Measurements from ENCODE around the gene NVL.
"Not testable (repeated sequence)": the region's sequence is repeated elsewhere in the genome, so short reads cannot be mapped to it uniquely, and the experiment has no call there.

Gene NVL

DNA sequence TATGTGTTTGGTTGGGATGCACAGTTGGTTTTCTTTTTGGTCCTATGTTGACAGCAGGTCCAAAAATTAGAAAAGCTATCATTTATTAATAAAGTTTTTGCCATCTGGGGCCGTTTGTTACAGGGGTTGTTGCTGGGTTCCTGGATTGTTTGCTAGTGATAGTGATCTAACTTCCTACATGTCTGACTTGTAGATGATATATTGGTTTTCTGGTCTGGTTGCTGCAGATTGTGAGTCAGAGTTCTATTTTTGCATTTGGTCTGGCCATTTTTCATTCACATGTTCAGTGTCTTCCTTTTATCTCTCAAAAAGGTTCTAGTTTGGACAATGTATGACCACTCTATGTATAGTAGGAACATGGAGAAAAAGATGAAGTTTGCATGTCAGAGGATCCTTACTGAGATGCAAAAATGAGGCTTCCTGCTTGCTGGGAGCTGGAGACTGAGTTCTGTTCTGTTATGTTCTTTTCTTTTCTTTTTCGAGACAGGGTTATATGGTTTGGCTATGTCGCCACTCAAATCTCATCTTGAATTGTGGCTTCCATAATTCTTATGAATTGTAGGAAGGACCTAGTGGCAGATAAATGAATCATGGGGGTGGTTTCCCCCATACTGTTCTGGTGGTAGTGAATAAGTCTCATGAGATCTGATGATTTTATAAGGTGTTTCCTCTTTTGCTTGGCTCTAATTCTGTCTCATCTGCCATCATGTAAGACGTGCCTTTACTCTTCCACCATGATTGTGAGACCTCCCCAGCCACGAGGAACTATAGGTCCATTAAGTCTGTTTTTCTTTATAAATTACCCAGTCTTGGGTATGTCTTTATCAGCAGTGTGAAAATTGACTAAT lies 4.2 kb upstream of the NVL start:
- no peak for DNase-seq

DNA sequence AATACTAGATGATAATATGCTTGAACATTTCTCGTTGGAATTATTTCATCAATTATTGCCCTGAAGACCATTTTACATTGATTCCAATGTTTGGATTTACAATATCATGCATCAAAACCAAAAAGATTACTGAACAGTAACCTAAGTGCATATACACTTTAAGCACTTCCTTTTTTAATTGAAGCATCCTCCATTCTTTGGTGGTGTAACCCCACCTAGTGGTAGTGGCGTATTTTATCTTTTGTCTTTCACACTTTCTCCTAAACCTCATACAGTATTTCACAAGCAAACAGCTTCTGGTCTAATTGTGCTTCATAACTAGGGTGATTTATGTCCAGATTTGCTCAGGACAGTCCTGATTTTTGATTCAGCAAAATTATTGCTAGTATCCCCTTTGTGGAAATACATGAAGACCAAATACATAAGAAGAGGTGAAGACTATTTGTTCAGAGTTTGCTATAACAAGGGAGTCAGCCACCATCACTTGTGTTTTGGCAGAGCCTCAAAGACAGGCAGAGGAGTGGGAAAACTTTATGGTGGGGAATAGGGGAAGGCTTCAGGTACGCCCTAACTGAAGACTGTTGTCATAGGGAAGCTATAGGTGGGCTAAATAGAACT lies 3.4 kb upstream of the NVL start:
- DNase-seq: peak; percentile 62

DNA sequence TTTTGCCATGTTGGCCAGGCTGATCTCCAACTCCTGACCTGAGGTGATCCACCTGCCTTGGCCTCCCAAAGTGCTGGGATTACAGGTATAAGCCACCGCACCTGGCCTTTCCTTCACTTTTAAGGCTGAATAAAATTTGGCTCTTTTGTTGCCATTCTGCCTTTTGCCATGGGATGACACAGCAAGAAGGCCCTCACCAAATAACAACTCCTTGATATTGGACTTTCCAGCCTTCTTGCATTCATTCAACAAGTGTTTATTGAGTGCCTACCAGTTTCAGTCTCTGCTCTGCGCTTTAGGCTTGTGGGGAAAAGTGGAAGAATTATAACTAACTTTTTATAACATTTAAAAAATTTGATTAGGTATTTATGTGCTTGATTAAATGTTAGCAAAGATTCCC lies 1.9 kb upstream of the NVL start:
- DNase-seq: no peak

DNA sequence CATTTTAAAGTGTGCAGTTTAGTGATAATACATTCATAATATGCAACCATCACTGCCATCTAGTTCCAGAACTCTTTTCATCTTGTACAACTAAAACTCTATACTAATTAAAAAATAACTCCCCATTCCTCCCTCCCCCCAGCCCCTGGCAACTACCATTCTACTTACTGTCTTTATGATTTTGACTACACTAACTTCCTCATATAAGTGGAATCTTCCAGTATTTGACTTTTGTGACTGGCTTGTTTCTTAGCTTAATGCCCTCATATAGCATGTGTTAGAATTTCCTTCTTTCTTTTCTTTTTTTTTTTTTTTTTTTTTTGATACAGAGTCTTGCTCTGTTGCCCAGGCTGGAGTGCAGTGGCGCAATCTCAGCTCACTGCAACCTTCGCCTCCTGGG lies 1.4 kb upstream of the NVL start:
- no peak for DNase-seq

DNA sequence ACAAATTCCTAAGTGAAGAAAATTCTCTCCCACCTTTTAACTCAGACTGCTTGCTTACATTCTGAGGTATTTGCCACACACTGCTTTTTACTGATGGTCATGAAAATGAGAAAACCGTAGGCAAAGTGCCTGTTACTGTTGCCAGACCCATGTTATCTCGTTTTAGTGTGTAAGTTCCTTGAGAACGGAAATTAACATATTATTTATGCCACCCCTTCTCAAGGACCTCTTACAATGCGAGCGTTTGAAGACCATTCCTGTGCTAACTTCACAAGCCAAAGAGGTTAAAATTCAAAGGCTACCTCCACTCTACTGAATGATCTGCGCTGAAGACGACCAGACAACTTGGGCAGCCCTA lies 509 bp downstream of the NVL start:
- DNase-seq: no peak

DNA sequence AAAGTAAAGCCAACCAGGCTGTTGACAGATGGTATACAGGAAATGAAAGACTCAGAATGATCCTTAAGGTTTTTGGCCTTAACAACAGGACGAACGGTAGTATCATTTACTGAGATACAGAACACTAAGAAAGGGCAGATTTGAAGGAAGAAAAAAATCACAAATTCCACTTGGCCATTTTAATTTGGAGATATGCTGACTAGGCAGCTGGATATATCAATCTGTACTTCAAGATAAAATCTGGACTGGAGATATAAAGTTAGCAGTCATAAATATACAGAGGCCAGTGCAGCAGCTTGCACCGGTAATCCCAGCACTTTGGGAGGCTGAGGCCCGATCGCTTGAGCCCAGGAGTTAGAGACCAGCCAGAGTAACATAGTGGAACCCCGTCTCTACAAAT lies 1.3 kb downstream of the NVL start:
- DNase-seq: no peak

DNA sequence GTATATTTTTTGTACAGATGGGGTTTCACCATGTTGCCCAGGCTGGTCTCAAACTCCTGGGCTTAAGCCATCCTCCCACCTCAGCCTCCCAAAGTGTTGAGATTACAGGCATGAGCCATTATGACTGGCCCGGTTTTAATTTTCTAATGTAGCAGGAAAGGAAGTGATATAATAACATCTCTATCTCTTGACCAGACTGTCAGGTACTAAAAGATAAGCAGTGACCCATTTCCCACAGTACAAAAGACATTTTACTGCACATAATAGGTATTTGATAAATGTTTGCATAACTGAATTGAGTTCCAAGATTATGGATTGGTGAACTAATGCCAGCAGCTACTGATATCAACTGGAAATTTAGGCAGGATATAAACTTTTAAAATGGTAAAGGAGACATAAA lies 4.0 kb downstream of the NVL start:
- no peak for DNase-seq

DNA sequence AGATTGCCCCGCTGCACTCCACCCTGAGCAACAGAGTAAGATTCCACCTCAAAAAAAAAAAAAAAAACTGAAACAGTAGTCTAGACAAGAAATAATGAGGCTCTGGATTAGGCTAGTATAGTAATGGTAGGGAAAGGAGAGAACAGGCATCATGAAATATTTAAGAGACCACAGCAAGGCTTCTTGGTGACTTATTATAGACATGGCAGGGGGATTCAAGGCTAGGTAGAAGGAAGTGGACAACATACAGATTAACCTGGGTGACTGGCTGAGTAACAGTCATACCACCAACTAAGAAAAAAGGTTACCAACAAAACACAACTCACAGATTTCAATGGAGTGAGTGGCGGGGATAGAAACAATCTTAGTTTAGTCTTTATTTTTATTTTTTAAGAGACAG lies 8.3 kb downstream of the NVL start:
- DNase-seq: no peak

DNA sequence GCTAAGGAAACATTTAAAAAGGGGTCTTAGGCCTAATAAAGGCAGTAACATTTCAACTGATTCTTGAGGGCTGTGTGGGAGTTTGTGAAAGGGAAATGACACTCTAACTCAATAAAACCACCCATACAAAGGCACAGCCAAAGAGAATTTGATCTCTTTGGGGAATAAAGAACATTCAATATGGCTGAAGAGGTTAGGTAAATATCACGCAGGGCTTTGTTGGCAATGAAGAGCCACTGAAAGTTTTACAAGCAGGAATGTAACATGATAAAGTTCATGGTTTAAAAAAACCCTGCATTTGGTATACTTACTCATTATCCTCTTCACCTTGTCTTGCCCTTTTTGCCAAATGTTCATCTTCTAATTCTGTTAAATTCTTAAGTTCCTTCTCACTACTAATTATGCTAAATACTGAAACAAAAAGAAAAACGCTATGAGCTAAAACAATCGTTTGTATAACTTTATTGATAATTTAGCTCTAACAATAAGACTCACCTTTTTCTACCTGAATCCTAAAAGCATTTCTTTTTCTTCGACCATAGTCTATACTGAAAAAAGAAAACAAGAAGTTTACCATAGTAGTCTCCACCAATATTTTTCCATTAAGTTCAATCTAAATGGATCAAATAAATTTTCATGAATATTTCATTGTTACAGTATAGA lies 12.5 kb downstream of the NVL start:
- DNase-seq: no peak

DNA sequence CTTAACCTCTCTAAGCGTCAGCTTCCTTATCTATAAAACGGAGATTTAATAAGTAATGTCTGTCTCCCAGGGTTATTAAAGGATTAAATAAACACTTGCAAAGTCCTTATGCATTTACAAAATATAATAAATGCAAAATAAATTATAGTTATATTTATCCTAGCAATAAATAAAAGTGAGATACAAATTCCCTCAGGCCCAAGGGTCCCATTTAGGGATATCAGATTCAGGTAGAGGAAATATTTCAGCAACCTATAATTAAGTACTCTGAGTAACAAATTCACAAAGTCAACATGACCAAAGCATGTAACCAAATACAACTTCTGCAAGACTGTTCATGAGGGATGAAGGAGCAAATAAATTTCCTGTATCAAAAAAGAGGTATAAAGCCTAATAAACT lies 17.9 kb downstream of the NVL start:
- DNase-seq: no peak

DNA sequence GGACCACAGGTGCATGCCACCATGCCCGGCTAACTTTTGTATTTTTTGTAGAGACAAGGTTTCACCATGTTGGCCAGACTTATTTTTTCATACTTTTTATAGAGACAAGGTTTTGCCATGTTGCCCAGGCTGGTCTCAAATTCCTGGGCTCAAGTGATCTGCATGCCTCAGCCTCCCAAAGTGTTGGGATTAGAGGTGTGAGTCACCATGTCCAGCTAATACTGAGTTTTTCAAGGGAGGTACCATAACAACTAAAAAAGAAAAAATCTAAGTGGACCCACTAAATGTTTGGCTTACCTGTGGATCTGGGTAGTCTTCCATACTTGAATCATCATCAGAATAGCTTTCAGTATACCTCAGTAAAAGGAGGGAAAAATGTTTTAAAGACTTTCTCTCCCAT lies 18.5 kb downstream of the NVL start:
- DNase-seq: not testable (repeated sequence)

DNA sequence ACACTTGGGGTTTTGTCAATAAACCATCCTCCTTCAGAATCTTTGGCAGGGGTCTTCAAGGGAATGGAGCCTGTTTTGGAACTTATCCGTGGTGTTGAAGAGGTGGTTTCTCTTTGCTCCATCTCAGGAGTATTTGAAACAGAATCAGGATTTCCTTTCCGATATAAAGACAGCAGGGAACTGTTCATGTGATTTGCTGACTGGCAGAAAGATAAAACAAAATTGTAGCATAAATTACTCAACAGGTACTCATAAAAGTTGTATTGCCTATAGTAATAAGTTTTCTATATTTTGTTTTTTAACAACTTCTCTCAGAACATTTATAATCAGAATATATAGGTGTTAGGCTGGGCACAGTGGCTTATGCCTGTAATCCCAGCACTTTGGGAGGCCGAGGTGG lies 21.9 kb downstream of the NVL start:
- no peak for DNase-seq

DNA sequence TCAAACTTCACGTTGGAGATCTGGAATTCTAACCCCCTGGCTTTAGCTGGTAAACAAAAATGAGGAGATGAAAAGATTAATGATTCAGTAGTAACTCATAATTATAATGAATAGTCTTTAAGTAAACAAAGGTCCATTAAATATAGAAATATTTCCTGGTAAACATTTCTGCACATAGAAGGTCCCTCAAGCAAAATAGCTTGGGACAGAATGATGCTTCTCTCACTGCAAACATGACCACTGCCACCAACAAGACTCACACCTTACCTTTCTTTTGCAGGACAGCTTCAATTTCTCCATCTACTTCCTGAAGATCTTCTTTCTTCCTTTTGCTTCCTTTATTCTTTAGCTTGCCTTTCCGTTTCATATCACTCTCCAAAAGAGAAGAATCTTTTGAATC lies 25.2 kb downstream of the NVL start:
- DNase-seq: no peak

DNA sequence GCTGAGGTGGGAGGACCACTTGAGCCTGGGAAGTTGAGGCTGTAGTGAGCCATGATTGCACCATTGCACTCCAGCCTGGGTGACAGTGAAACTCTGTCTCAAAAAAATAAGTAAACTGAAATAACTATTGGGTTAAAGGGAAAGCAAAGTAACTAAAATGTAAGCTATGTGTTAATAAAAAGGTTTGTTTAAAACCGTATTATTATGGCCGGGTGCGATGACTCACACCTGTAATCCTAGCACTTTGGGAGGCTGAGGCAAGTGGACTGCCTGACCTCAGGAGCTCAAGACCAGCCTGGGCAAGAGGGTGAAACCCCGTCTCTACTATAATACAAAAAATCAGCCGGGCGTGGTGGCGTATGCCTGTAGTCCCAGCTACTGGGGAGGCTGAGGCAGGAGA lies 27.0 kb downstream of the NVL start:
- DNase-seq: no peak

DNA sequence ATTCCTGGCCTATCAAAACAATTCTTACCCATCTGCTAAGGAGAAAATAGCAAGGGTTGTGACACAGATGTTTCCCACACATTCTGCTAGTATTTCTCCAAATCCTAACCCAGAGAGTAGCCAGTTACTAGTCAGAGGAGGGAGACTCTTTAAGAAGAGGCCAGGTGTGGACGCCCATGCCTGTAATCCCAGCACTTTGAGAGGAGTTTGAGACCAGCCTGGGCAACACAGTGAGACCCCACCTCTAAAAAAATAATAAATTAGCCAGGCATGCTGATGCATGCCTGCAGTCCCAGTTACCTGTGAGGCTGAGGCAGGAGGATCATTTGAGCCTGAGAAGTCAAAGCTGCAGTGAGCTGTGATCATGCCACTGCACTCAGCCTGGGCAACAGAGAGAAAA lies 28.6 kb downstream of the NVL start:
- DNase-seq: no peak

DNA sequence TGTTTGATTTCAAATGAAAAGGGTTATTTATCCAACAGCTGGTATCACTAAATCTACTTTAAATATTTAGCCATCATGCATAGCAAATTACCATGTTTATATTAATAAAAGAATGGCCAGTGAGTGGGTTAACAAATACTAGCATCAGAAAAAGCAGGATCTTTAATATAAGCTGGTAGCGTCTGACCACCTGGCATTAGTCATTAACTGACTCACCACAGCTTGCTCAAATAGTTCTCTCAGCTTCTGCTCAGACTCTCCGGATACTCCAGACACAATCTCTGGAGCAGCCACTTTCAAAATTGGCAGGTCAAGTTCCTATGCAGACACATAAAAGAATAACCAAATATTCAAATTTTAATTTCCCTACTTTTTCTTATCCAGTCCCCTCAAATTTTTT lies 29.6 kb downstream of the NVL start:
- no peak for DNase-seq

DNA sequence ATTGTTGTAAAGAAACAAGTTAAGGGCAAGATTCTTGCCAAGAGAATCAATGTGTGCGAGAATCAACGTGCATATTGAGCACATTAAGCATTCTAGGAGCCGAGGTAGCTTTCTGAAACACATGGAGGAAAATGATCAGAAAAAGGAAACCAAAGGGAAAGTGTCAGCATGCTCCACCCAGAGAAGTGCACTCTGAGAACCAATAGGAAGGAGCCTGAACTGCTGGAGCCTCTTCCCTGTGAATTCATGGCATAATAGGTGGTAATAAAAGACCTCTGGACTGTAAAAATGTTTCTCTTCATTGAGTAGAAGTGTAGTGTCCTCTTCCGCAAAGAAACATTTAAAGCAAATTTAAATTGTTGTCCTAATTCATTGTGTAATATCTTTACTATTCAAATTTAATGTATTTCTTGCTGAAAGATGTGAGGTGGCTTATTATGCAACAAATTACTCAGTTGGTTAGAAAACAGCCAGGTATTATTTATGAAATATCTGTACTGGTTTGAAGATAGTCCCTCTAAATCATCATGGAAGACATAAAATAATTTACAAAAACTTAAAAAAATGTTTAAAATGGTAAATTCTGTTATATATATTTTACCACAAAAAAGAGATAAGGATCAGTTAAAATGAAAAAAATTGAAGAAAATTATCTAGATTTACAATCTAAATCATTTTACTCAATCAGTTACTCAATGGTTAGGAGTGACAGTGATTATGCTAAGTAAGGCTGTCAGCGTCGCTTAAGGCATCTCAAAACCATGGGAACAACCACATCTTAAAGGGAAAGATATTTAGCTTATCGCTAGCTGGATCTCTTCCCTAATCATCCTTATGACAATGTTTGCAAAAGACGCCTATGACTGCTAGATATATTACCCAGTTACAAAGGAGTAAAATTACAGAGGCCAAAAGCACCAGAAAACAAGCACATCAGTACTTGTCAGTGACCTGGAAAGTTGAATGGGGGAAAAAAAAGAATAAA lies 31.3 kb downstream of the NVL start:
- DNase-seq: no peak

DNA sequence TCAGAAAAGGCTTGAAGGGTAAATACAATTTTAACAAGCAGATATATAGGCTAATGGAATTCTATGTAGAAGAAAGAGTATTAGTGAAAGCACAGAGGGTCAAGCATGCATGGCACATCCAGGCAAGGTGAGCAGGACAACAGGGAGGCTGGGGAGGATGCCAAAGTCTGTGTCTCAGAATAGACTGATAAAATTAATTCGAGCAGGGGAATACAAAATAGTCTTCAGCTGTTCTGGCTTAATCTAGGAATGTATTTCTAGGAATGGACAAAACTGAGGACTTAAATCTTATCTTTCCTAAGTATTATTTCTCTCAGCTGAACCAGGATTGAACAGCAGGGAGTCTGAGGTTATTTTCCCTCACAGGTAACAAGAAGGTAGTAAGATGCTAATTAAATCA lies 35.2 kb downstream of the NVL start:
- no peak for DNase-seq

DNA sequence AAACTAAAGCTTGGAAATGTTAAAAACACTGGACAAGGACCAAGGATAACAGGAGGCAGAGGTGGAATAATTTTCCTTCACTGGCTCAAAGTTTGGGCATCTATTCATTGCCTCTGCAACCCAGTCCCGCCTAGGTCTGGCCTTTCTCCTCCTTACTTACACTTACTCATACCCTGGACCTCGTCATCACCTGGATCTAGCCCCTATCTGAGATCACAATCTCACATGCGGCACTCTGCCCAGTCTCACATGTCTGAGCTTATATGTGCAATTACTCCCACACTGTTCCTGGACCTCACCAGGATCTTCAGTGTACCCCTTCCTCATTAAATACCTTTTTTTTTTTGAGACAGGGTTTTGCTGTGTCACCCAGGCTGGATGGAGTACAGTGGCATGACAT lies 37.6 kb downstream of the NVL start:
- no peak for DNase-seq

DNA sequence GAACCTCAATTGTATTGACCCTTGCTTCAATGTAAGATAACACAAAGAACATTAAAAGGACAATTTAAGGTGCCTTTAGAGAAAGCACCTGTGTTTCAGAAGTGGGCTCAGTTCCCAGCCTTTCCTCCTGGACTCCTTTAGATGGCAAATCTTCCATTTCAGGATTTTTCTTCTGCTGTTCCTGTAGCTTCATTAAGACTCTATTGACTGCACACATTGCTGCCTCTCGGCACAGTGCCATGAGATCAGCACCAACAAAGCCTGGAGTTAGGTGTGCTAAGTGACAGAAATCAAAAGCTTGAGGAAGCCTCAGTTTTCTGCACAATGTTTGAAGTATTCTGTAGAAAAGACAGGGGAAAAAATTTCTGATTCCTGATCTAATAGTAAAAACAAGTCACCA lies 40.6 kb downstream of the NVL start:
- DNase-seq: no peak

DNA sequence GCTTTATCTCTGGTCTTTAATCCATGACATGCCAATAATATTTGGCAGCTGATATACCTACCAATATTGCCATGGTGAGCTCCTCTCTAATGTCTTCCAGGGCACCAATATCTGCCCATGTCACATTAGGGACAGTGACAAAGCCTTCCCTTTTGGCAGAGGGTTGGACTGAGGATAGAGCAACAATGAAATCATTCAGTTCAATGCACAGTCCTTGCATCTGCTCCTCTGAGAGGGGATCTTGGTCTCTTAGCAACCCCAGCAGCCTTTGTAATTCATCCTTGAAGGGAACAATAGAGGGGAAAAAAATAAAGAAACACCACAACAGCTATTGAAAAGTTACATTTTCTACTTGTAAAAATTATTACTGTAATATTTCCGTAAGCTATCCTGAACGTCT lies 42.3 kb downstream of the NVL start:
- no peak for DNase-seq

DNA sequence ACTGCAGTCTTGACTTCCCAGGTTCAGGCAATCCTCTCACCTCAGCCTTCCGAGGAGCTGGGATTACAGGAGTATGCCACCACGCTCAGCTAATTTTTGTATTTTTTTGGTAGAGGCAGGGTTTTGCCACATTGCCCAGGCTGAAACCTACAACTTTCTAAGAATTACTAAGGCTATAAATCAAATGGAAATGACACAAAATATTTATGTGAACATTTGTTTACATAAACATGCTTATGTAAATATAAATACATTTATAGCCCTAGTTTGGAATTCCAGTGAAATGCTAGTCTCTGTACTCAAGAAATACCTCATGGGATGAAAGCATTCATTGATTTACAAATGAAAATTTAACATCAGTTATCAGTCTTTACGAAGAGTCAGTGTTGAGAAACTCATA lies 47.8 kb downstream of the NVL start:
- no peak for DNase-seq

DNA sequence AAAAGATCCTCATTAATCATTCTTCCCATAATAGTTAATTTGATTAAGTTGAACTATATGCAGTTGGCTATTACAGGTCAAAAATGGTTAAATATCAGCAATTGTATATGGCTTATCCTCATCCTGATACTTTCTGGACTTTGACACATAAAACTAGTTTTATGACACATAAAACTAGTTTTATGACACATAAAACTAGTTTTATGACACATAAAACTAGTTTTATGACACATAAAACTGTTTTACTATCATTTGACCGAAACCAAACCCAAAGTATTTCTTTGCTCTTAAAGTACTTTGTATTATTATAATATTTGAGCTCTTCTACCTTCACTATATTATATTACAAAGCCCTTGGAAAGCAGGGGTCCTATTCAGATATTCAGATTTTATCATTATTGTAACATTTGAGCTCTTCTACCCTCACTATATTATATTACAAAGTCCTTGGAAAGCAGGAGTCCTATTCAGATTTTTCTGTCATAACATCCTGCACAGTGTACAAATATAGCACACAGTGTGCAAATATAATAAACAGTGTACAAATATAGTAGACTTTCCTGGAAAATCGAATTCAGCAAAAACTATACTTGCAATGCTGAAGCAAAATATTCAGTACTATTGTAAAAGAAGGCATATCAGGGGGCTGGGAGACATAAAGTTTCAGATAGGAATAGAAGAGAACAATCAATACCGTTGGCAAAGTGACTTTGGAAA lies 53.0 kb downstream of the NVL start:
- DNase-seq: no peak

Measured in NCI-H2227 treated with DMSO at 0.1 percent for 48 hours (cell line).